Ishikawa (cell line): Measurements from ENCODE around the gene MRS2.

ENCODE experiments used
- CEBPB ChIP-seq: IDR thresholded peaks from 2 replicates; pipeline ENCODE4 v1.6.1; 2012
- EGR1 ChIP-seq: IDR thresholded peaks from 2 replicates; pipeline ENCODE4 v1.6.1; 2012
- EP300 ChIP-seq: IDR thresholded peaks from 2 replicates; pipeline ENCODE4 v1.6.1; 2012; ENCODE audit warnings: borderline replicate concordance
- FOXM1 ChIP-seq: IDR thresholded peaks from 2 replicates; pipeline ENCODE4 v1.6.1; 2012; ENCODE audit warnings: low read depth, borderline replicate concordance
- NFIC ChIP-seq: IDR thresholded peaks from 2 replicates; pipeline ENCODE4 v1.6.1; 2012
- RAD21 ChIP-seq: IDR thresholded peaks from 2 replicates; pipeline ENCODE4 v1.6.1; 2012; ENCODE audit warnings: low read depth
- REST ChIP-seq: IDR thresholded peaks from 2 replicates; pipeline ENCODE4 v1.6.1; 2012; ENCODE audit warnings: low read depth, mild to moderate bottlenecking
- TAF1 ChIP-seq: IDR thresholded peaks from 2 replicates; pipeline ENCODE4 v1.6.1; 2012; ENCODE audit warnings: low read depth, mild to moderate bottlenecking
- TEAD4 ChIP-seq: IDR thresholded peaks from 2 replicates; pipeline ENCODE4 v1.6.1; 2012
- YY1 ChIP-seq: IDR thresholded peaks from 2 replicates; pipeline ENCODE4 v1.6.1; 2012; ENCODE audit warnings: low read depth
- ZBTB7A ChIP-seq: IDR thresholded peaks from 2 replicates; pipeline ENCODE4 v1.6.1; 2012; ENCODE audit warnings: low read depth

GRCh38 chr6:24428615-24429014 is 25.9 kb downstream of the MRS2 start:
- TF ChIP-seq YY1: no peak
- TF ChIP-seq TEAD4: peak; percentile 46; the same call in 1 of the 2 replicates
- no peak for TF ChIP-seq EGR1
- no peak for TF ChIP-seq TAF1
- TF ChIP-seq FOXM1: no peak
- no peak for TF ChIP-seq EP300
- no peak for TF ChIP-seq RAD21
- TF ChIP-seq REST: no peak
- no peak for TF ChIP-seq NFIC
- TF ChIP-seq CEBPB: no peak
- no peak for TF ChIP-seq ZBTB7A
